ENCODE measurements around the gene AHSP.
"Not testable (repeated sequence)": the region's sequence is repeated elsewhere in the genome, so short reads cannot be mapped to it uniquely, and the experiment has no call there.

AHSP gene

GRCh38 chr16:31527734-31528274 lies at the start of gene AHSP:
Gene AHSP, plus strand, starts transcription at chr16:31527900. Its CDS starts 240 bp downstream, at chr16:31528140.
- no peak for FAIRE-seq
- no peak for DNase-seq (ENCODE audit: extremely low spot score, insufficient read length, low read depth)

- FAIRE-seq (no peak), DNase-seq (ENCODE audit: extremely low spot score, insufficient read length, low read depth) (no peak)
Observed at GRCh38 chr16:31478956-31479355, 48.7 kb upstream of the AHSP start.

- no peak for FAIRE-seq
- no peak for DNase-seq (ENCODE audit: extremely low spot score, insufficient read length, low read depth)
Observed at GRCh38 chr16:31479751-31480150, 47.9 kb upstream of the AHSP start.

- no peak for DNase-seq (ENCODE audit: extremely low spot score, insufficient read length, low read depth)
- no peak for FAIRE-seq
Observed at GRCh38 chr16:31480851-31481536, 46.7 kb upstream of the AHSP start.

- DNase-seq (ENCODE audit: extremely low spot score, insufficient read length, low read depth) = no peak
- no peak for FAIRE-seq
Observed at GRCh38 chr16:31483081-31483480, 44.6 kb upstream of the AHSP start, which contains the start of gene SLC5A2. Gene SLC5A2, plus strand, starts transcription at chr16:31483123. Its CDS starts 14 bp downstream, at chr16:31483137.

GRCh38 chr16:31484048-31484447 lies 43.7 kb upstream of the AHSP start:
- not testable (repeated sequence) for FAIRE-seq; DNase-seq (ENCODE audit: extremely low spot score, insufficient read length, low read depth)

- FAIRE-seq (no peak), DNase-seq (ENCODE audit: extremely low spot score, insufficient read length, low read depth) (no peak)
Observed at GRCh38 chr16:31484491-31485171, 43.1 kb upstream of the AHSP start.

- FAIRE-seq = no peak
Observed at GRCh38 chr16:31485571-31485970, 42.1 kb upstream of the AHSP start.

GRCh38 chr16:31486045-31486444 lies 41.7 kb upstream of the AHSP start:
- FAIRE-seq = no peak
- no peak for DNase-seq (ENCODE audit: extremely low spot score, insufficient read length, low read depth)

More at GRCh38 chr16:31485571-31485970, 42.1 kb upstream of the AHSP start:
- no peak for DNase-seq (ENCODE audit: extremely low spot score, insufficient read length, low read depth)

GRCh38 chr16:31487071-31487719 lies 40.5 kb upstream of the AHSP start:
- DNase-seq (ENCODE audit: extremely low spot score, insufficient read length, low read depth) (no peak), FAIRE-seq (no peak)

- DNase-seq (ENCODE audit: extremely low spot score, insufficient read length, low read depth) = no peak
- FAIRE-seq = peak; percentile 53
Observed at GRCh38 chr16:31487720-31488467, 39.8 kb upstream of the AHSP start.

GRCh38 chr16:31488468-31489297 lies 39.0 kb upstream of the AHSP start:
- FAIRE-seq (no peak), DNase-seq (ENCODE audit: extremely low spot score, insufficient read length, low read depth) (no peak)

GRCh38 chr16:31489298-31489564 lies 38.5 kb upstream of the AHSP start:
- DNase-seq (ENCODE audit: extremely low spot score, insufficient read length, low read depth) (no peak), FAIRE-seq (no peak)

GRCh38 chr16:31489616-31490584 lies 37.8 kb upstream of the AHSP start:
- FAIRE-seq (no peak), DNase-seq (ENCODE audit: extremely low spot score, insufficient read length, low read depth) (no peak)

GRCh38 chr16:31491778-31492418 lies 35.8 kb upstream of the AHSP start:
- DNase-seq (ENCODE audit: extremely low spot score, insufficient read length, low read depth) (no peak), FAIRE-seq (no peak)

GRCh38 chr16:31493506-31494125 lies 34.1 kb upstream of the AHSP start:
- DNase-seq (ENCODE audit: extremely low spot score, insufficient read length, low read depth) = no peak
- FAIRE-seq = no peak

- DNase-seq (ENCODE audit: extremely low spot score, insufficient read length, low read depth) = no peak
- no peak for FAIRE-seq
Observed at GRCh38 chr16:31496670-31497069, 31.0 kb upstream of the AHSP start.

Data from GM18507 (cell line).